Effector memory CD8-positive, alpha-beta T cell (primary cell): Measurements from ENCODE around the gene BRWD1.

Experiments used
- ATAC-seq: fragments of 150-1000 bp; cut with Tn5 transposase; replicated peaks from 2 replicates; pipeline ENCODE4 v1.10.0; 2021; ENCODE audit warnings: mild to moderate bottlenecking, moderate library complexity
- DNase-seq, 3 experiments: peaks; one replicate each; pipeline ENCODE4 v3.0.0; 2021
- H3K27ac Mint-ChIP-seq, 2 donors: one replicate each; pipeline ENCODE4 v1.8.0; 2022; ENCODE audit warnings: mild to moderate bottlenecking in 2 of 2, mixed read lengths in 2 of 2, moderate library complexity in 2 of 2
- H3K27me3 Mint-ChIP-seq, 2 donors: one replicate each; pipeline ENCODE4 v1.8.0; 2022; ENCODE audit warnings: mixed read lengths in 2 of 2
- H3K36me3 Mint-ChIP-seq: one replicate; pipeline ENCODE4 v1.8.0; 2022; ENCODE audit warnings: mild to moderate bottlenecking, moderate library complexity, mixed read lengths; ENCODE audit not compliant: insufficient read depth
- H3K4me1 Mint-ChIP-seq, 2 donors: one replicate each; pipeline ENCODE4 v1.8.0; 2022; ENCODE audit warnings: low read depth in 2 of 2, mixed read lengths in 2 of 2
- H3K4me3 Mint-ChIP-seq, 2 donors: one replicate each; pipeline ENCODE4 v1.8.0; 2022; ENCODE audit warnings: mild to moderate bottlenecking in 2 of 2, mixed read lengths in 2 of 2, moderate library complexity in 2 of 2
- H3K9me3 Mint-ChIP-seq, 2 donors: one replicate each; pipeline ENCODE4 v1.8.0; 2022; ENCODE audit warnings: mixed read lengths in 2 of 2

BRWD1 gene

GRCh38 chr21:39134288-39134810 is 179.1 kb downstream of the BRWD1 start:
- H3K27ac Mint-ChIP-seq: no peak overlapping the region

More at GRCh38 chr21:39134288-39134810, 179.1 kb downstream of the BRWD1 start:
- Mint-ChIP-seq H3K36me3 (no peaks in the 10 kb centered on the region), H3K27me3 (peaks cover 2 to 6% of the 10 kb centered on the region in 2 donors), H3K9me3 (no peaks in the 10 kb centered on the region), H3K4me3 (no peak overlapping the region), H3K4me1 (no peaks in the 10 kb centered on the region)
- DNase-seq (no peak), ATAC-seq (no peak)
